Testis (tissue), 3 donors: ENCODE data around the gene KYAT1. TPM values are rescaled to one million over a fixed set of nuclear protein-coding genes. Genes with fewer than 3 reads are reported as not detected.

ENCODE experiments used
- DNase-seq: peaks from one replicate; pipeline ENCODE4 v3.0.0-alpha.2; 2019
- H3K27ac ChIP-seq, 2 donors: fragments of 200-600 bp; sonication (generic); one replicate each; pipeline ENCODE4 v1.5.1; 2019
- H3K27me3 ChIP-seq: fragments of 200-600 bp; sonication (generic); one replicate; pipeline ENCODE4 v1.5.1; 2019
- H3K36me3 ChIP-seq: fragments of 200-600 bp; sonication (generic); one replicate; pipeline ENCODE4 v1.5.1; 2017; ENCODE audit warnings: low read depth; ENCODE audit errors: missing control alignments
- H3K4me1 ChIP-seq: fragments of 200-600 bp; sonication (generic); one replicate; pipeline ENCODE4 v1.5.1; 2019
- H3K4me3 ChIP-seq, 2 donors: fragments of 200-600 bp; sonication (generic); one replicate each; pipeline ENCODE4 v1.5.1; 2017 to 2019
- H3K9me3 ChIP-seq: fragments of 200-600 bp; sonication (generic); one replicate; pipeline ENCODE4 v1.5.1; 2017
- CTCF ChIP-seq, 3 experiments: fragments of 450-650 bp in 2 of 3; fragments of 200-600 bp in 1 of 3; sonication (generic) in 1 of 3; IDR thresholded peaks; one replicate each; pipeline ENCODE4 v1.5.1; 2016 to 2019; ENCODE audit warnings: antibody characterized with exemption in 3 of 3, mild to moderate bottlenecking in 2 of 3, moderate library complexity in 1 of 3
- POLR2A ChIP-seq: fragments of 450-650 bp; IDR thresholded peaks from one replicate; pipeline ENCODE4 v1.6.1; 2017; ENCODE audit warnings: antibody characterized with exemption, mild to moderate bottlenecking, moderate library complexity
- WGBS, 2 donors: methylation state at CpG; one replicate each; pipeline ENCODE4 v1.1.5; 2018; 5-methylcytosine and 5-hydroxymethylcytosine counted together
- intact Hi-C: fragments of 100-400 bp; cut with DNase I; formaldehyde crosslinking; loops from one replicate; pipeline ENCODE4 v1.15.1; 2023; ENCODE audit warnings: low total_unique reads
- polyA plus RNA-seq: library from polyadenylated mRNA; stranded (reverse); fragments of 350-450 nt; fragmentation: Illumina TruSeq; extraction: RNeasy Lipid Tissue Mini Kit (QIAGEN cat#74804); gene quantifications from one replicate; pipeline ENCODE4 v1.2.3, GENCODE V29; 2014; ENCODE audit warnings: low read depth, low replicate concordance; ENCODE audit not compliant: insufficient read depth
- total RNA-seq, 2 donors: library from RNA; depleted of rRNA; stranded (reverse); fragments of >200 nt; gene quantifications; one replicate each; pipeline ENCODE4 v1.2.3, GENCODE V29; 2016

The KYAT1 gene
- total and polyA plus RNA-seq, 3 donors from 2014 or later = 11.6 to 18.0 (median 14.0) TPM

GRCh38 chr9:128792134-128792533 is 89.6 kb downstream of the KYAT1 start:
- no peaks in the 10 kb centered on the region for H3K9me3 ChIP-seq
- H3K27me3 ChIP-seq = no peaks in the 10 kb centered on the region
- DNase-seq = no peak
- H3K36me3 ChIP-seq = no peaks in the 10 kb centered on the region
- H3K27ac ChIP-seq = no peak overlapping the region
- intact Hi-C loops = no loop called here
- TF ChIP-seq CTCF (IDR thresholded peaks at IDR 0.05) = no peak
- no peak for TF ChIP-seq POLR2A
- no peak overlapping the region for H3K4me3 ChIP-seq
- 93 to 97% methylated on average over 7 to 9 of the region's 9 CpGs for WGBS, 2 donors
- H3K4me1 ChIP-seq = peaks cover 7% of the 10 kb centered on the region

GRCh38 chr9:128790536-128790935 is 91.2 kb downstream of the KYAT1 start:
- 89 to 92% methylated on average over 4 of the region's 4 CpGs for WGBS, 2 donors
- DNase-seq = no peak
- no peaks in the 10 kb centered on the region for H3K9me3 ChIP-seq
- H3K36me3 ChIP-seq = no peaks in the 10 kb centered on the region
- H3K4me3 ChIP-seq = no peak overlapping the region
- peaks cover 11% of the 10 kb centered on the region for H3K4me1 ChIP-seq
- no peak for TF ChIP-seq POLR2A
- intact Hi-C loops = no loop called here
- no peaks in the 10 kb centered on the region for H3K27me3 ChIP-seq
- no peak overlapping the region for H3K27ac ChIP-seq

GRCh38 chr9:128788445-128788844 is 93.3 kb downstream of the KYAT1 start:
- intact Hi-C loops = no loop called here
- Histone ChIP-seq H3K4me3 (no peak overlapping the region), H3K36me3 (no peaks in the 10 kb centered on the region), H3K4me1 (peaks cover 11% of the 10 kb centered on the region), H3K9me3 (no peaks in the 10 kb centered on the region), H3K27me3 (no peaks in the 10 kb centered on the region), H3K27ac (peak overlapping the region in 1 of 2 donors; percentile 84)
- 89 to 94% methylated on average over 1 of the region's 1 CpG for WGBS, 2 donors
- TF ChIP-seq CTCF (IDR thresholded peaks at IDR 0.05) = no peak
- DNase-seq = no peak

- Histone ChIP-seq H3K27me3 (no peaks in the 10 kb centered on the region), H3K36me3 (no peaks in the 10 kb centered on the region), H3K9me3 (no peaks in the 10 kb centered on the region), H3K27ac (peak overlapping the region in 1 of 2 donors; percentile 84), H3K4me3 (peak overlapping the region; percentile 96 to 97), H3K4me1 (peaks cover 11% of the 10 kb centered on the region)
- TF ChIP-seq POLR2A (no peak), CTCF (IDR thresholded peaks at IDR 0.05) (no peak)
- DNase-seq = peak; percentile 39
- WGBS, 2 donors = 0 to 1% methylated on average over 6 to 7 of the region's 7 CpGs
- intact Hi-C loops = no loop called here
Measured at GRCh38 chr9:128787659-128788058, 94.1 kb downstream of the KYAT1 start.

- Histone ChIP-seq H3K36me3 (no peaks in the 10 kb centered on the region), H3K4me1 (peaks cover 11% of the 10 kb centered on the region), H3K4me3 (peak within 1 kb of the TSS; percentile 96 to 97), H3K9me3 (no peaks in the 10 kb centered on the region), H3K27ac (peak within 1 kb of the TSS; percentile 64 to 84), H3K27me3 (no peaks in the 10 kb centered on the region)
- WGBS, 2 donors = 4 to 24% methylated on average over 9 to 64 of the region's 64 CpGs
- intact Hi-C loops = no loop called here
- DNase-seq = peak; percentile 90
- no peak for TF ChIP-seq CTCF (IDR thresholded peaks at IDR 0.05)
Measured at GRCh38 chr9:128786681-128787601, 94.8 kb downstream of the KYAT1 start, which contains the start of gene TBC1D13. TBC1D13 (plus strand) TSS chr9:128787253; CDS start chr9:128787354, 101 bp downstream.
